H9 (cell line): ENCODE data around the gene RAD21L1. TPM values are rescaled to one million over a fixed set of nuclear protein-coding genes. Genes with fewer than 3 reads are reported as not detected.
A peak's percentile ranks its signal among the peaks of the same experiment; 100 is the strongest.

Experiments used
- DNase-seq: peaks from one replicate; pipeline ENCODE4 v3.0.0-alpha.2; 2017
- H2AFZ ChIP-seq: one replicate; pipeline ENCODE4 v1.6.1; 2013; ENCODE audit warnings: mild to moderate bottlenecking, low read length, control low read depth, moderate library complexity
- H2AK5ac ChIP-seq: 2 replicates; pipeline ENCODE4 v1.6.1; 2013; ENCODE audit warnings: low read length, control low read depth, mixed read lengths; ENCODE audit not compliant: insufficient read length
- H2BK120ac ChIP-seq: one replicate; pipeline ENCODE4 v1.6.1; 2013; ENCODE audit warnings: low read depth, mild to moderate bottlenecking, low read length, control low read depth, inconsistent platforms; ENCODE audit not compliant: poor library complexity, severe bottlenecking
- H2BK12ac ChIP-seq: 2 replicates; pipeline ENCODE4 v1.6.1; 2013; ENCODE audit warnings: low read length, control low read depth, mixed read lengths, low read depth; ENCODE audit not compliant: insufficient read length
- H2BK15ac ChIP-seq: 2 replicates; pipeline ENCODE4 v1.6.1; 2013; ENCODE audit warnings: low read depth, low read length, control low read depth
- H2BK20ac ChIP-seq: one replicate; pipeline ENCODE4 v1.6.1; 2013; ENCODE audit warnings: low read depth, mild to moderate bottlenecking, low read length, control low read depth, inconsistent platforms; ENCODE audit not compliant: poor library complexity, severe bottlenecking
- H2BK5ac ChIP-seq: 2 replicates; pipeline ENCODE4 v1.6.1; 2013; ENCODE audit warnings: low read length, control low read depth, mixed read lengths; ENCODE audit not compliant: insufficient read length
- H3K14ac ChIP-seq: 2 replicates; pipeline ENCODE4 v1.6.1; 2013; ENCODE audit warnings: low read length, control low read depth; ENCODE audit not compliant: insufficient read depth
- H3K18ac ChIP-seq: 2 replicates; pipeline ENCODE4 v1.6.1; 2013; ENCODE audit warnings: low read depth, mild to moderate bottlenecking, mixed read lengths, low read length, control low read depth; ENCODE audit not compliant: insufficient read length
- H3K23ac ChIP-seq: 2 replicates; pipeline ENCODE4 v1.6.1; 2013; ENCODE audit warnings: low read length, control low read depth, mixed read lengths, low read depth; ENCODE audit not compliant: insufficient read length
- H3K23me2 ChIP-seq: 2 replicates; pipeline ENCODE4 v1.6.1; 2013; ENCODE audit warnings: low read depth, mild to moderate bottlenecking, mixed read lengths, low read length, control low read depth; ENCODE audit not compliant: insufficient read length, poor library complexity, severe bottlenecking
- H3K27ac ChIP-seq: 2 replicates; pipeline ENCODE4 v1.5.1; 2013; ENCODE audit warnings: low read length, control low read depth, mixed read lengths, low read depth; ENCODE audit not compliant: insufficient read length
- H3K27me3 ChIP-seq: 2 replicates; pipeline ENCODE4 v1.6.1; 2013; ENCODE audit warnings: low read length, control low read depth, inconsistent platforms; ENCODE audit not compliant: insufficient read depth
- H3K4ac ChIP-seq: 2 replicates; pipeline ENCODE4 v1.6.1; 2013; ENCODE audit warnings: low read depth, mild to moderate bottlenecking, control low read depth, inconsistent platforms, low read length, moderate library complexity
- H3K4me1 ChIP-seq: 2 replicates; pipeline ENCODE4 v1.6.1; 2013; ENCODE audit warnings: low read length, control low read depth, inconsistent platforms; ENCODE audit not compliant: insufficient read depth
- H3K4me2 ChIP-seq: 2 replicates; pipeline ENCODE4 v1.6.1; 2013; ENCODE audit warnings: low read length, control low read depth, mixed read lengths; ENCODE audit not compliant: insufficient read length, insufficient read depth
- H3K56ac ChIP-seq: 2 replicates; pipeline ENCODE4 v1.6.1; 2013; ENCODE audit warnings: low read depth, mild to moderate bottlenecking, mixed read lengths, low read length, control low read depth; ENCODE audit not compliant: insufficient read length
- H3K79me1 ChIP-seq: 2 replicates; pipeline ENCODE4 v1.6.1; 2013; ENCODE audit warnings: low read depth, mild to moderate bottlenecking, moderate library complexity, low read length, control low read depth, inconsistent platforms; ENCODE audit not compliant: insufficient read depth, poor library complexity, severe bottlenecking
- H3K79me2 ChIP-seq: 2 replicates; pipeline ENCODE4 v1.6.1; 2013; ENCODE audit warnings: low read length, control low read depth, inconsistent platforms; ENCODE audit not compliant: insufficient read depth
- H3K9ac ChIP-seq: 2 replicates; pipeline ENCODE4 v1.6.1; 2013; ENCODE audit warnings: low read length, control low read depth, mixed read lengths; ENCODE audit not compliant: insufficient read length; ENCODE audit errors: extremely low read depth
- H3K9me3 ChIP-seq: one replicate; pipeline ENCODE4 v1.6.1; 2013; ENCODE audit warnings: low read depth, low read length, inconsistent platforms; ENCODE audit not compliant: control insufficient read depth
- H3T11ph ChIP-seq: one replicate; pipeline ENCODE4 v1.6.1; 2013; ENCODE audit warnings: mild to moderate bottlenecking, low read length, control low read depth, inconsistent platforms
- H4K20me1 ChIP-seq: one replicate; pipeline ENCODE4 v1.6.1; 2013; ENCODE audit not compliant: control insufficient read depth, insufficient read length, insufficient read depth
- H4K5ac ChIP-seq: 2 replicates; pipeline ENCODE4 v1.6.1; 2013; ENCODE audit warnings: low read depth, mild to moderate bottlenecking, mixed read lengths, low read length, control low read depth; ENCODE audit not compliant: insufficient read length
- H4K8ac ChIP-seq: replicated peaks from 2 replicates; pipeline ENCODE4 v1.6.1; 2013; ENCODE audit warnings: low read length, control low read depth, mixed read lengths, low read depth; ENCODE audit not compliant: insufficient read length
- H4K91ac ChIP-seq: 2 replicates; pipeline ENCODE4 v1.6.1; 2013; ENCODE audit warnings: low read depth, mild to moderate bottlenecking, moderate library complexity, mixed read lengths, low read length, control low read depth; ENCODE audit not compliant: insufficient read length
- H3K27ac Mint-ChIP-seq, 3 experiments: 2 replicates in 2 of 3; 3 replicates in 1 of 3; pipeline ENCODE4 v1.8.0; 2020 to 2021; ENCODE audit warnings: mixed read lengths in 3 of 3, mild to moderate bottlenecking in 1 of 3, moderate library complexity in 1 of 3
- H3K27me3 Mint-ChIP-seq: 2 replicates; pipeline ENCODE4 v1.8.0; 2021; ENCODE audit warnings: low read depth, mild to moderate bottlenecking, moderate library complexity, mixed read lengths
- H3K36me3 Mint-ChIP-seq, 3 experiments: 2 replicates in 2 of 3; 3 replicates in 1 of 3; pipeline ENCODE4 v1.8.0; 2020 to 2021; ENCODE audit warnings: low read depth in 3 of 3, mixed read lengths in 3 of 3; ENCODE audit not compliant: insufficient read depth in 1 of 3
- H3K4me1 Mint-ChIP-seq, 2 experiments: 2 replicates each; pipeline ENCODE4 v1.8.0; 2020; ENCODE audit warnings: mixed read lengths in 2 of 2
- H3K4me3 Mint-ChIP-seq, 2 experiments: 2 replicates in 1 of 2; 3 replicates in 1 of 2; pipeline ENCODE4 v1.8.0; 2020 to 2021; ENCODE audit warnings: mild to moderate bottlenecking in 2 of 2, mixed read lengths in 2 of 2, moderate library complexity in 1 of 2
- H3K9me3 Mint-ChIP-seq, 2 experiments: 2 replicates in 1 of 2; 3 replicates in 1 of 2; pipeline ENCODE4 v1.8.0; 2020; ENCODE audit warnings: mild to moderate bottlenecking in 2 of 2, mixed read lengths in 2 of 2, moderate library complexity in 1 of 2
- WGBS: extraction: QIAGEN DNeasy Blood & Tissue Kit; methylation state at CpG from one replicate; pipeline ENCODE4 v1.1.7; 2013; ENCODE audit warnings: missing lambda C conversion rate, low lambda C conversion rate, mixed read lengths; ENCODE audit not compliant: insufficient read length; ENCODE audit errors: extremely low coverage; 5-methylcytosine and 5-hydroxymethylcytosine counted together
- total RNA-seq: library from RNA; stranded (reverse); gene quantifications from 2 replicates; pipeline ENCODE4 v1.2.1, GENCODE V29; 2021
- TF ChIP-seq, protein P1 (sequence below): fragments of 200-600 bp; sonication (generic); conservative IDR thresholded peaks from 3 replicates; pipeline ENCODE4 v1.8.0; 2021; ENCODE audit warnings: antibody characterized with exemption, mild to moderate bottlenecking

RAD21L1 gene
- total RNA-seq, 1 experiment from 2014 or later: not detected

- Mint-ChIP-seq H3K9me3 (no peaks in the 10 kb centered on the region), H3K4me3 (no peak overlapping the region), H3K27ac (no peak overlapping the region), H3K4me1 (no peaks in the 10 kb centered on the region), H3K36me3 (no peaks in the 10 kb centered on the region), H3K27me3 (no peaks in the 10 kb centered on the region; the same call in 1 of the 2 replicates)
- H2BK5ac ChIP-seq: no peak overlapping the region
- no peaks in the 10 kb centered on the region for H3K27me3 ChIP-seq
- no peak overlapping the region for H3K14ac ChIP-seq
- H4K8ac ChIP-seq: peak overlapping the region; percentile 7
- no CpG with 5 or more reads among the region's 8 CpGs for WGBS
- H3K4me1 ChIP-seq: no peaks in the 10 kb centered on the region
- peak overlapping the region; percentile 2 for H4K5ac ChIP-seq
- H3K79me1 ChIP-seq: no peaks in the 10 kb centered on the region
- no peak overlapping the region for H3K27ac ChIP-seq
- H3K9me3 ChIP-seq: no peaks in the 10 kb centered on the region
- H2BK120ac ChIP-seq: no peak overlapping the region
- H2BK15ac ChIP-seq: no peak overlapping the region
- no peak overlapping the region for H3K18ac ChIP-seq
- H3K4ac ChIP-seq: no peak overlapping the region; the same call in 1 of the 2 replicates
- no peak overlapping the region for H2BK12ac ChIP-seq
- H3K79me2 ChIP-seq: no peaks in the 10 kb centered on the region
- no peak overlapping the region for H3K4me2 ChIP-seq
- no peak overlapping the region for H2BK20ac ChIP-seq
- peaks cover 2% of the 10 kb centered on the region for H4K20me1 ChIP-seq
- no peak overlapping the region for H4K91ac ChIP-seq
- H2AK5ac ChIP-seq: no peak overlapping the region
- peak overlapping the region; percentile 77 for H3K23ac ChIP-seq
- H3T11ph ChIP-seq: no peak overlapping the region
- peak; percentile 19 for DNase-seq
- H3K9ac ChIP-seq: no peak overlapping the region
- H3K56ac ChIP-seq: no peak overlapping the region
- H2AFZ ChIP-seq: no peak overlapping the region
- H3K23me2 ChIP-seq: no peaks in the 10 kb centered on the region
- TF ChIP-seq, protein P1, sequence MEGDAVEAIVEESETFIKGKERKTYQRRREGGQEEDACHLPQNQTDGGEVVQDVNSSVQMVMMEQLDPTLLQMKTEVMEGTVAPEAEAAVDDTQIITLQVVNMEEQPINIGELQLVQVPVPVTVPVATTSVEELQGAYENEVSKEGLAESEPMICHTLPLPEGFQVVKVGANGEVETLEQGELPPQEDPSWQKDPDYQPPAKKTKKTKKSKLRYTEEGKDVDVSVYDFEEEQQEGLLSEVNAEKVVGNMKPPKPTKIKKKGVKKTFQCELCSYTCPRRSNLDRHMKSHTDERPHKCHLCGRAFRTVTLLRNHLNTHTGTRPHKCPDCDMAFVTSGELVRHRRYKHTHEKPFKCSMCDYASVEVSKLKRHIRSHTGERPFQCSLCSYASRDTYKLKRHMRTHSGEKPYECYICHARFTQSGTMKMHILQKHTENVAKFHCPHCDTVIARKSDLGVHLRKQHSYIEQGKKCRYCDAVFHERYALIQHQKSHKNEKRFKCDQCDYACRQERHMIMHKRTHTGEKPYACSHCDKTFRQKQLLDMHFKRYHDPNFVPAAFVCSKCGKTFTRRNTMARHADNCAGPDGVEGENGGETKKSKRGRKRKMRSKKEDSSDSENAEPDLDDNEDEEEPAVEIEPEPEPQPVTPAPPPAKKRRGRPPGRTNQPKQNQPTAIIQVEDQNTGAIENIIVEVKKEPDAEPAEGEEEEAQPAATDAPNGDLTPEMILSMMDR: no peak
Measured at GRCh38 chr20:1277529-1278322, 51.9 kb downstream of the RAD21L1 start.
